Activated CD8-positive, alpha-beta memory T cell treated with anti-CD3 and anti-CD28 coated beads, Interleukin-2, amount 50 U/mL, for 4 hours (primary cell): ENCODE results near the gene GOLGA2.
A peak's percentile ranks its signal among the peaks of the same experiment; 100 is the strongest.
"Not testable (repeated sequence)": the region's sequence is repeated elsewhere in the genome, so short reads cannot be mapped to it uniquely, and the experiment has no call there.

ENCODE experiments used
- DNase-seq: peaks from one replicate; pipeline ENCODE4 v3.0.0-alpha.2; 2020

The GOLGA2 gene

GRCh38 chr9:128293091-128293490, 17.3 kb upstream of the GOLGA2 start:
- no peak for DNase-seq

GRCh38 chr9:128292009-128292408, 16.2 kb upstream of the GOLGA2 start:
- no peak for DNase-seq

- DNase-seq = no peak
These were observed 12.6 kb upstream of the GOLGA2 start for GRCh38 chr9:128288273-128289004.

DNA sequence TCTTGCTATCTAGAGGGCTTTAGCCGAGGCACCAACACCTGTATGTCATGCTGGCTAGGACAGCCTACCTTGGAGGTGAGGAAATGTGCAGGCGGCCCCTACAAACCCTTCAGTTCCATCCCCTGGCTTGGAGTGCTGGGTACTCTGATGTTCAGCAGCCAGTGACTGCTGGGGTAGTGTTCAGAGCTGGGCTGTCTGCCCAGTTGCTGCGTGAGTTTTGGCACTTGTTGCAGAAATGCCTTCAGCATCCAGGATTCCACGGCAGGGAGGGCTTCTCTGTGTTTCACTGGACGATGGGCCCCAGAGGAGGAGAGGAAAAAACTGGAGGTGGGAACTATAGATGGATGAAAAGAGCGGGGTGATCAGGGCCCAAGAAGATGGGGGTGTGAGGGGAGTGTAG, 10.6 kb upstream of the GOLGA2 start:
- DNase-seq = no peak

DNA sequence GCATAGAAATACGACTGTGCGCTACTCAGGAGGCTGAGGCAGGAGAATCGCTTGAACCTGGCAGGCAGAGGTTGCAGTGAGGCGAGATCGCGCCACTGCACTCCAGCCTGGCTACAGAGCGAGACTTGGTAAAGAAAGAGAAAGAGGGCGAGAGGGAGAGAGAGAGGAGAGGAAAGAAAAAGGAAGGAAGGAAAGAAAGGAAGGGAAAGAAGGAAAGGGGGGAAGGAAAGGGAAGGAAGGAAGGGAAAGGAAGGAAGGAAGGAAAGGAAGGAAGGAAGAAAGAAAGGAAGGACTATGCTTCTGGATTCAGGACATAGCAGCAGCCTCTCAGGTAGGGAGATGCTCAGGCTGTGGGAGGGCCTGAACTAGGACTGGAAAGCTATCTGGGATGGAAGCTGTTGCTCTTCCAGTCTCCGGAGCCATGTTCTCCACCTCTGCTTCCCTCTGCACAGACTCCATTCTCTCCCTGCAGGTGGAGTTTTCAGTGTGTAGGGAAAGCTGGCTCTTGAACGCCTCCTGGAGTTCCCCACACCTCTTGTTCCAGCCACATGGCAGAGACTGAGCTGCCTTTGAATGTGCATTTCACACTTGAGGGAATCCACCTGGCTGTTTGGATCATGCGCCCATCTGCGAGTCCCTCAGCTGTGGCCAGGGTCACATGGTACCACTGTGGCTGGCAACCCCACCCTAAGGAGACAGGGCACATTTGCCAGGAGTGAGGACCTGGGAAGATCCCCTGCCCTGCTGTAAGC, 9.4 kb upstream of the GOLGA2 start:
- no peak for DNase-seq

GRCh38 chr9:128282500-128282899, 6.7 kb upstream of the GOLGA2 start:
- DNase-seq = no peak

DNA sequence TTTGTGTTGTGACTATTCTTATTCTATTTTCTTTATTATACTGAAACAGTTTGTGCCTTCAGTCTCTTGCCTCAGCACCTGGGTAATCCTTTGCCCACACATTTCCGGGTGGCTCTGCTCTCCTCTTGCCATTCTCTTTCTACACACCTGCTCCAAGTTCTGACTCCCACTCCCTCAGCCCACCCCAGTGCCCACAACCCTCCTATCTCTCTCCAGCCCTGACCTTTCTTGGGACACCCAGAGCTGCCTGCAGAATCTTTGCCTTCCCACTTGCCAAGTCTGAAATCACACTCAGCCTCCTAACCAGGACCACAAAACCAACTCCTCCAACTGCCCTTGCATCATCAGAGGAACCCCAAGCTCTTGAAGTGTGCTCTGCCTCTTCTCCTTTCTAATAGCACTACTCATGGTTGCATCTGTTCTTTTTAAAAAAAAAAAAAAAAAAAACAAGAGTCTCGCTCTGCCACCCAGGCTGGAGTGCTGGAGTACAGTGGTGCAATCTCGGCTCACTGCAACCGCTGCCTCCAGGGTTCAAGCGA, 4.3 kb upstream of the GOLGA2 start:
- no peak for DNase-seq

DNA sequence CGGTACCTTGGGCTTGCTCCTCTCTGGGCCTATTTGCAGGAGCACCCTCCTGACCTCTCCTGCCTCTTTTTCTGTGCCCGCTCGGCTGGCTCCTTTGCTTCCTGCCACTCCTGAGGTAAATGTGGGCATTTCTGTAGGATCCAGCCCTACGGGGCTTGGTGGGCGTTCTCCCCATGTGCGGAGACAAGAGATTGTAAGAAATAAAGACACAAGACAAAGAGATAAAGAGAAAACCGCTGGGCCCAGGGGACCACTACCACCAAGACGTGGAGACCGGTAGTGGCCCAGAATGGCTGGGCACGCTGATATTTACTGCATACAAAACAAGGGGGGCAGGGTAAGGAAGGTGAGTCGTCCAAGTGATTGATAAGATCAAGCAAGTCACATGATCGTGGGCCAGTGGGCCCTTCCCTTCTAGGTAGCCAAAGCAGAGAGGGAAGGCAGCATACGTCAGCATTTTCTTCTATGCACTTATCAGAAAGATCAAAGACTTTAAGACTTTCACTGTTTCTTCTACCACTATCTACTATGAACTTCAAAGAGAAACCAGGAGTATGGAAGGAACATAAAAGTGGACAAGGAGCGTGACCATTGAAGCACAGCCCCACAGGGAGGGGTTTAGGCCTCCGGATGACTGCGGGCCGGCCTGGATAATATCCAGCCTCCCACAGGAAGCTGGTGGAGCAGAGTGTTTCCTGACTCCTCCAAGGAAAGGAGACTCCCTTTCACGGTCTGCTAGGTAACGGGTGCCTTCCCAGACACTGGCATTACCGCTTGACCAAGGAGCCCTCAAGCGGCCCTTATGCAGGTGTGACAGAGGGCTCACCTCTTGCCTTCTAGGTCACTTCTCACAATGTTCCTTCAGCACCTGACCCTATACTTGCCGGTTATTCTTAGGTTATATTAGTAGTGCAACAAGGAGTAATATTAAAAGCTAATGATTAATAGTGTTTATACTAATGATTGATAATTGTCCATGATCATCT, 3.6 kb upstream of the GOLGA2 start:
- DNase-seq = not testable (repeated sequence)

DNA sequence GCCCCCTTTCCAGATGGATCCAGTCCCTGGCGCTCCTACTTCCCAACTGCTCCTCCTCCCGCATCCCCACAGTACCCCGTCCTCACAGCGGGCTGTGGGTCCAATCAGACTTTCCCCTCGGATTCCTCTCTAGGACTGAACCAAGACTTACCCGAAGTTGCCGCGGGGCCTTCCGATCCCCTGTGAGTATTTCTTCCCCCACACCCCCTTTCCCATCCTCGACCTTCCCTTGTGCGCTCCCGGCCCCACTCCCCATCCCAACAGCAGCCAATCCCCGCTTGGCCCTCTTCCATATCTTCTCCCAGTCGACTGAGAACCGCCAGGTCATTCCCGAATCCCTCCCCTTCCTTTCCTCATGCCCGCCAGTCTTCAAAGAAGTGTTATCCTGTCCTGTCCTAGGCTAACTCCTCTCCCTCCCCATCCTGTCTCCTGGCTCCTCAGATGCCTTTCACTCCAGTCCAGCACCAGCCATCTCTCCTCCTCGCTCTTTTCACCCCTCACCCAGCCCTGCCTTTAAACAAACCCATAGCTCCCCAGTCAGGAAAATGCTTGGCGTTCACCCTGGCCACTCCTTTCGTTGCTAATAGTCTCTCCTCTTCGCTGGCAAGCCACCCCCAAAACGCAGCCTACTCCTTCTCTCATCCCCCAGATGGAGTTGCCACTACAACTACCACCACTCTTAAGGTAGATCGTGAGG, 915 bp upstream of the GOLGA2 start:
- DNase-seq = peak; percentile 22

- DNase-seq = peak; percentile 100
These were observed 284 bp upstream of the GOLGA2 start, which contains the start of gene SWI5 for GRCh38 chr9:128276008-128276573. Gene SWI5, plus strand, starts transcription at chr9:128276276.

- no peak for DNase-seq
These were observed 1.6 kb downstream of the GOLGA2 start for GRCh38 chr9:128274245-128274644.

DNA sequence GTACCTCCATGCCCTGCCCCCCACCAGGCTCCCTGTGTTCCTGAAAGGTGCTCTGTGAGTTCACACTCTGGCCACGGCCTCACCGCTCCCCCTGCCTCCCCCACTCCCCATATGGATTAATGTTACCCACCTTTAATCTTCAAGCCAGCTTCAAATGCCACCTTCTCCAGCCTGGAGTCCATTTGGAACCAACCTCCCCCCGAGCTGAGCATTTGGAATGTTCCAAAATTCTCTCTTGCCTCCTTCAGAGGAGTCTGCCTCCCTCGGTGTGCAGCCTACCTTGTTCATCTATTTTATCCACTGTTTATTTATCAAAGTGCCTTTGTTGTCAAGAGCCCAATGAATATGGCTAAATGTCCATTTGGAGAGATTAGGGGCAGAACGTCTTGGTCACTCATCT, 4.3 kb downstream of the GOLGA2 start:
- no peak for DNase-seq

- no peak for DNase-seq
These were observed 4.7 kb downstream of the GOLGA2 start for GRCh38 chr9:128271112-128271511.

- no peak for DNase-seq
These were observed 8.8 kb downstream of the GOLGA2 start for GRCh38 chr9:128266868-128267590.

GRCh38 chr9:128265348-128265847, 10.4 kb downstream of the GOLGA2 start:
- no peak for DNase-seq

DNA sequence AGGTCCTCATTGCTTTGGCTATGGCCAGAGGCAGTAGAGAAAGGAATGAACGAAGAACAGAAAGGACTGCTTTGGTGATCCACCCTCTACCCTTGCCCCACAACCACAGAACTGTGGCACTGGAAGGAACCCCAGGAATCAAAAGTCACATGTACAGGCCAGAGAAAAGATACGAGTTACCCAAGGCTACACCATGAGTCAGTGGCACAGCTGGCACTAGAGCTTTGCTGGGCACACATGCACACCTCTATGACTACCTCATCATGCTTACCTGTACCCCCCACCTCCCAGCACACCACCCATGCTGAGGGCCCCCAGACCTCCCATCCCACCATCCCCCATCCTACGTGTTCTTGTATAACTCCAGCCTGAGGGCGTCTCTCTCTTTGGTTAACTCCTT, 13.1 kb downstream of the GOLGA2 start:
- DNase-seq = no peak

GRCh38 chr9:128260340-128260739, 15.5 kb downstream of the GOLGA2 start:
- DNase-seq = no peak

DNA sequence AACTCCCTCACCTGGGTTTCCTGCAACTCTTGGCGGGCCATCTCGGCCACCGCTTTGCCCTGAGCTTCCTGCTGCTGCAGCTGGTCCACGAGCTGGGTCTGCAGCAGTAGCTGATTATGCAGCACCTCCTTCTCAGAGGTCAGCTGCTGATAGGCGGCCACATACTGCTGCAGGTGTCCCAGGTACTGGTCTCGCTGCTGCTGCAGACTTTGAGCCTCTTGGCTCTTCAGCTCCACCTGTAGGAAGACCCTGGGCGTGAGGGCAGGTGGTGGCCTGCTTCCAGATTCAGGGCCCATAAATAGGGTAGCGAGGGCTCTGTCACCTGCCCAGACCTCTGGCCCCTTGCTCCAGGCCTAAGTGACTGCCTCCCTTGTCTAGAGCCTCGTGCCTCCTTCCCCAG, 16.7 kb downstream of the GOLGA2 start:
- no peak for DNase-seq

DNA sequence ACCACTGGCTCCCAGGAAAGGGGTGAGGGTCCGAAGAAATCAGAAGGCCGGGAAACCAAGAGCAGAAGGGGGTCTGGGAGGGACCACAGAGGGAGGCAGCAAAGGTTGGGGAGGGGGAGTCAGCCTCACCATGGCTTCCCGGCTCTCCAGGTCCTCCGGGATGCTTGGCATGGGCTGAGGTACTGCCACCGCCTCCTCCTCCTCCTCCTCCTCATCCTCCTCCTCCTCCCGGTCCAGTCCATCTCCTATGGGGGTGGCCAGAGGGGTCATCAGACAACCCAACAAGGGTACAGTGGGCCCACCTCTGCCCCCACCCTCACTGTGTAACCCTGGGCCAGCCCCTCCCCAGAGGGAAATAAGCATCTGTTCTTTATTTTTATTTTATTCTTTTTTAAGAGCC, 17.5 kb downstream of the GOLGA2 start:
- no peak for DNase-seq

DNA sequence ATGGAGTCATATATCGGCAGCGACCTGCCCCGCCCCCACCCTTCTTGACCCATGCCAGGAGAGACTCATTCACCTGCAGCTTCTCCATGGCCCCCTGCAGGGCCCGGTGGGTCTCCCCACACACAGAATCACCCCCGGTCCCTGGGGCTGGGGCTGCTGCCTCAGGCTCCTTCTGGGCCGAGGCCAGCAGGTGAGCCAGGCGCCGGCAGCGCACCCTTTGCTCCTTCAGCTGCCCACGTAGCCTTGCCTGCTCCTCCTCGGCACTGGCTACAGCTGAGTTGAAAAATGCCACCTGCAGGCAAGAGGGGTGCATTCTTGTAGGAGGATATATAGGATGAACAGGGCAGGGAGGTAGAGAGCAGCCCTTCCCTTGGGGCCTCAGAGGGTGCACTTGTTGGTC, 17.9 kb downstream of the GOLGA2 start:
- DNase-seq = no peak
